Neural cell (in vitro differentiated cells): ENCODE measurements around the gene LDHAL6B. TPM values are rescaled to one million over a fixed set of nuclear protein-coding genes. Genes with fewer than 3 reads are reported as not detected.

ENCODE experiments used
- H2AFZ ChIP-seq: fragments of 200-600, 300-800 bp; sonication (generic), shearing (Covaris generic); 2 replicates; pipeline ENCODE4 v1.6.0; 2014; ENCODE audit warnings: low read depth, mild to moderate bottlenecking, antibody characterized with exemption, low read length, moderate library complexity
- H3F3A ChIP-seq: fragments of 200-600 bp; shearing (Covaris generic); 2 replicates; pipeline ENCODE4 v1.6.1; 2016; ENCODE audit warnings: mild to moderate bottlenecking, moderate library complexity, mixed read lengths, antibody characterized with exemption, low read length; ENCODE audit not compliant: insufficient read depth, poor library complexity, severe bottlenecking
- H3K27ac ChIP-seq: fragments of 200-600, 300-800 bp; sonication (generic), shearing (Covaris generic); 2 replicates; pipeline ENCODE4 v1.5.1; 2014; ENCODE audit warnings: mild to moderate bottlenecking, low read length, moderate library complexity
- H3K27me3 ChIP-seq: fragments of 300-800, 200-600 bp; sonication (generic), shearing (Covaris generic); 2 replicates; pipeline ENCODE4 v1.6.0; 2014; ENCODE audit warnings: mild to moderate bottlenecking, low read depth, low read length, moderate library complexity; ENCODE audit not compliant: insufficient read depth
- H3K36me3 ChIP-seq: fragments of 300-800, 200-600 bp; sonication (generic), shearing (Covaris generic); 2 replicates; pipeline ENCODE4 v1.5.1; 2014; ENCODE audit warnings: mild to moderate bottlenecking, antibody characterized with exemption, low read length, moderate library complexity; ENCODE audit not compliant: insufficient read depth
- H3K4me2 ChIP-seq: fragments of 300-800, 200-600 bp; sonication (generic), shearing (Covaris generic); 2 replicates; pipeline ENCODE4 v1.6.0; 2014; ENCODE audit warnings: mild to moderate bottlenecking, low read length
- H3K4me3 ChIP-seq: fragments of 300-800, 200-600 bp; sonication (generic), shearing (Covaris generic); 2 replicates; pipeline ENCODE4 v1.5.1; 2014; ENCODE audit warnings: mild to moderate bottlenecking, low read length, moderate library complexity
- H3K79me2 ChIP-seq: fragments of 200-600 bp; shearing (Covaris generic); replicated peaks from 2 replicates; pipeline ENCODE4 v1.6.0; 2014; ENCODE audit warnings: mild to moderate bottlenecking, low read length, moderate library complexity; ENCODE audit not compliant: insufficient read depth
- H3K9ac ChIP-seq: fragments of 300-800, 200-600 bp; sonication (generic), shearing (Covaris generic); 2 replicates; pipeline ENCODE4 v1.6.1; 2016; ENCODE audit warnings: mild to moderate bottlenecking, low read length, mixed read lengths
- H3K9me2 ChIP-seq: fragments of 200-600 bp; shearing (Covaris generic); 2 replicates; pipeline ENCODE4 v1.6.1; 2016; ENCODE audit warnings: mild to moderate bottlenecking, low read length, mixed read lengths; ENCODE audit not compliant: insufficient read depth
- H3K9me3 ChIP-seq: fragments of 200-600, 300-800 bp; sonication (generic), shearing (Covaris generic); 2 replicates; pipeline ENCODE4 v1.6.1; 2016; ENCODE audit warnings: mild to moderate bottlenecking, mixed run types, low read length, moderate library complexity, mixed read lengths
- H4K20me1 ChIP-seq: fragments of 200-600 bp; shearing (Covaris generic); 2 replicates; pipeline ENCODE4 v1.6.1; 2016; ENCODE audit warnings: mild to moderate bottlenecking, mixed run types; ENCODE audit not compliant: insufficient read depth
- CTCF ChIP-seq: fragments of 450-650 bp; IDR thresholded peaks from 2 replicates; pipeline ENCODE4 v1.5.1; 2014; ENCODE audit warnings: antibody characterized with exemption, mild to moderate bottlenecking, moderate library complexity; ENCODE audit not compliant: poor library complexity, severe bottlenecking
- EP300 ChIP-seq: fragments of 450-650 bp; conservative IDR thresholded peaks from 2 replicates; pipeline ENCODE4 v1.6.1; 2014; ENCODE audit warnings: antibody characterized with exemption, mild to moderate bottlenecking, moderate library complexity; ENCODE audit not compliant: poor library complexity, severe bottlenecking
- EZH2 ChIP-seq: fragments of 200-600, 300-800 bp; shearing (Covaris generic), sonication (generic); IDR thresholded peaks from 2 replicates; pipeline ENCODE4 v1.6.1; 2014; ENCODE audit warnings: antibody characterized with exemption, low read length, borderline replicate concordance, mild to moderate bottlenecking; ENCODE audit not compliant: insufficient read depth, poor library complexity, severe bottlenecking
- MXI1 ChIP-seq: fragments of 450-650 bp; conservative IDR thresholded peaks from 2 replicates; pipeline ENCODE4 v1.6.1; 2014; ENCODE audit warnings: antibody characterized with exemption, mild to moderate bottlenecking; ENCODE audit not compliant: poor library complexity, severe bottlenecking
- POLR2AphosphoS5 ChIP-seq: IDR thresholded peaks from 2 replicates; pipeline ENCODE4 v1.6.1; 2012
- RAD21 ChIP-seq: fragments of 450-650 bp; conservative IDR thresholded peaks from 2 replicates; pipeline ENCODE4 v1.6.1; 2014; ENCODE audit warnings: antibody characterized with exemption, mild to moderate bottlenecking, moderate library complexity
- REST ChIP-seq: IDR thresholded peaks from 2 replicates; pipeline ENCODE4 v1.6.1; 2012; ENCODE audit warnings: borderline replicate concordance
- SMC3 ChIP-seq: fragments of 450-650 bp; conservative IDR thresholded peaks from 2 replicates; pipeline ENCODE4 v1.6.1; 2014; ENCODE audit warnings: antibody characterized with exemption, mild to moderate bottlenecking, moderate library complexity; ENCODE audit not compliant: poor library complexity
- TAF1 ChIP-seq: IDR thresholded peaks from 2 replicates; pipeline ENCODE4 v1.6.1; 2012; ENCODE audit warnings: low read depth
- polyA plus RNA-seq: library from polyadenylated mRNA; depleted of rRNA; stranded (reverse); fragments of >200 nt; gene quantifications from 2 replicates; pipeline ENCODE4 v1.2.3, GENCODE V29; 2014

LDHAL6B gene
- polyA plus RNA-seq, 1 donor from 2014 or later = not detected

- TF ChIP-seq SMC3 = no peak
- TF ChIP-seq POLR2AphosphoS5 = no peak
- no peak for TF ChIP-seq CTCF
- TF ChIP-seq MXI1 = no peak
- TF ChIP-seq EP300 = no peak
- Histone ChIP-seq H3K4me2 (no peak overlapping the region), H4K20me1 (no peaks in the 10 kb centered on the region)
Measured at GRCh38 chr15:59171067-59171397, 35.6 kb upstream of the LDHAL6B start.

GRCh38 chr15:59172289-59172901 is 34.2 kb upstream of the LDHAL6B start:
- H3K27me3 ChIP-seq = no peaks in the 10 kb centered on the region
- H3K4me2 ChIP-seq = no peak overlapping the region
- H3K4me3 ChIP-seq = no peak overlapping the region
- H3K9ac ChIP-seq = no peak overlapping the region
- H3F3A ChIP-seq = no peaks in the 10 kb centered on the region
- no peaks in the 10 kb centered on the region for H3K79me2 ChIP-seq
- H3K27ac ChIP-seq = no peak overlapping the region
- TF ChIP-seq EP300 (no peak), REST (no peak), RAD21 (no peak), MXI1 (no peak), POLR2AphosphoS5 (no peak), CTCF (no peak), TAF1 (no peak), EZH2 (no peak), SMC3 (no peak)
- no peak overlapping the region for H2AFZ ChIP-seq
- no peaks in the 10 kb centered on the region for H3K9me2 ChIP-seq
- H4K20me1 ChIP-seq = no peaks in the 10 kb centered on the region
- no peaks in the 10 kb centered on the region for H3K36me3 ChIP-seq
- H3K9me3 ChIP-seq = no peaks in the 10 kb centered on the region

More at GRCh38 chr15:59171067-59171397, 35.6 kb upstream of the LDHAL6B start:
- Histone ChIP-seq H3K36me3 (no peaks in the 10 kb centered on the region), H2AFZ (no peak overlapping the region), H3K9me3 (no peaks in the 10 kb centered on the region), H3K27ac (no peak overlapping the region), H3K9ac (no peak overlapping the region), H3K27me3 (no peaks in the 10 kb centered on the region), H3K79me2 (no peaks in the 10 kb centered on the region), H3K9me2 (no peaks in the 10 kb centered on the region), H3F3A (no peaks in the 10 kb centered on the region), H3K4me3 (no peak overlapping the region)
